MCF 10A (cell line): ENCODE results near the gene LCMT1. TPM values are rescaled to one million over a fixed set of nuclear protein-coding genes. Genes with fewer than 3 reads are reported as not detected.

ENCODE experiments used
- BruUV-seq: library from RNA; stranded (reverse); fragments of 400-500 nt; replicated peaks from 2 replicates; lab custom pipeline; 2021; lab: Mats Ljungman, UMichigan
- CTCF ChIA-PET: fragments of 300-600 bp; sonication (Branson Sonifier 250); formaldehyde crosslinking; extraction: SDS; loops from one replicate; lab custom pipeline; 2021; ENCODE audit warnings: antibody characterized with exemption, inconsistent platforms; lab: Yijun Ruan, JAX
- POLR2A ChIA-PET: fragments of 300-600, 350-650 bp; sonication (Branson Sonifier 250); formaldehyde crosslinking; extraction: SDS; loops from one replicate; lab custom pipeline; 2020; ENCODE audit warnings: antibody characterized with exemption, inconsistent platforms; lab: Yijun Ruan, JAX
- DNase-seq: peaks from one replicate; pipeline ENCODE4 v3.0.0-alpha.2; 2018; ENCODE audit not compliant: unreplicated experiment
- H3K27ac Mint-ChIP-seq: one replicate; pipeline ENCODE4 v1.8.0; 2022; ENCODE audit warnings: mild to moderate bottlenecking, low read depth, mixed read lengths; ENCODE audit not compliant: unreplicated experiment
- H3K27me3 Mint-ChIP-seq: one replicate; pipeline ENCODE4 v1.8.0; 2022; ENCODE audit warnings: mixed read lengths; ENCODE audit not compliant: insufficient read depth, unreplicated experiment
- H3K36me3 Mint-ChIP-seq: one replicate; pipeline ENCODE4 v1.8.0; 2022; ENCODE audit warnings: mild to moderate bottlenecking, moderate library complexity, mixed read lengths; ENCODE audit not compliant: insufficient read depth, unreplicated experiment
- H3K4me1 Mint-ChIP-seq: one replicate; pipeline ENCODE4 v1.8.0; 2022; ENCODE audit warnings: mixed read lengths; ENCODE audit not compliant: insufficient read depth, unreplicated experiment
- H3K4me3 Mint-ChIP-seq: one replicate; pipeline ENCODE4 v1.8.0; 2022; ENCODE audit warnings: mild to moderate bottlenecking, moderate library complexity, mixed read lengths; ENCODE audit not compliant: unreplicated experiment
- H3K9me3 Mint-ChIP-seq: one replicate; pipeline ENCODE4 v1.8.0; 2022; ENCODE audit warnings: mixed read lengths; ENCODE audit not compliant: unreplicated experiment
- intact Hi-C: fragments of 100-400 bp; cut with micrococcal nuclease; formaldehyde crosslinking; loops from 2 replicates; pipeline ENCODE4 v1.14.1; 2022
- total RNA-seq: library from RNA; stranded (reverse); gene quantifications from 2 replicates; pipeline ENCODE4 v1.2.3, GENCODE V29; 2022
- TF ChIP-seq, protein P1 (sequence below): fragments of 200-600 bp; IDR thresholded peaks from one replicate; pipeline ENCODE4 v1.8.0; 2022; ENCODE audit warnings: antibody characterized with exemption, mild to moderate bottlenecking; ENCODE audit not compliant: unreplicated experiment

The LCMT1 gene
- total RNA-seq, 1 experiment from 2014 or later: 36.3 TPM

GRCh38 chr16:25212636-25213035, 101.1 kb downstream of the LCMT1 start:
- no TSS peak for BruUV-seq
- POLR2A ChIA-PET: no interaction called here
- no peaks in the 10 kb centered on the region for H3K9me3 Mint-ChIP-seq
- CTCF ChIA-PET: interaction anchor here (0.6 to 1.7 kb wide), 2 partner anchors 13 to 233 kb away, joined by 3 to 5 read pairs; no protein-coding TSS in a partner anchor
- TF ChIP-seq, protein P1, sequence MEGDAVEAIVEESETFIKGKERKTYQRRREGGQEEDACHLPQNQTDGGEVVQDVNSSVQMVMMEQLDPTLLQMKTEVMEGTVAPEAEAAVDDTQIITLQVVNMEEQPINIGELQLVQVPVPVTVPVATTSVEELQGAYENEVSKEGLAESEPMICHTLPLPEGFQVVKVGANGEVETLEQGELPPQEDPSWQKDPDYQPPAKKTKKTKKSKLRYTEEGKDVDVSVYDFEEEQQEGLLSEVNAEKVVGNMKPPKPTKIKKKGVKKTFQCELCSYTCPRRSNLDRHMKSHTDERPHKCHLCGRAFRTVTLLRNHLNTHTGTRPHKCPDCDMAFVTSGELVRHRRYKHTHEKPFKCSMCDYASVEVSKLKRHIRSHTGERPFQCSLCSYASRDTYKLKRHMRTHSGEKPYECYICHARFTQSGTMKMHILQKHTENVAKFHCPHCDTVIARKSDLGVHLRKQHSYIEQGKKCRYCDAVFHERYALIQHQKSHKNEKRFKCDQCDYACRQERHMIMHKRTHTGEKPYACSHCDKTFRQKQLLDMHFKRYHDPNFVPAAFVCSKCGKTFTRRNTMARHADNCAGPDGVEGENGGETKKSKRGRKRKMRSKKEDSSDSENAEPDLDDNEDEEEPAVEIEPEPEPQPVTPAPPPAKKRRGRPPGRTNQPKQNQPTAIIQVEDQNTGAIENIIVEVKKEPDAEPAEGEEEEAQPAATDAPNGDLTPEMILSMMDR: no peak
- H3K27ac Mint-ChIP-seq: no peak overlapping the region
- H3K36me3 Mint-ChIP-seq: no peaks in the 10 kb centered on the region
- H3K27me3 Mint-ChIP-seq: peaks cover 22% of the 10 kb centered on the region
- intact Hi-C loops: no loop called here
- DNase-seq: no peak
- H3K4me1 Mint-ChIP-seq: no peaks in the 10 kb centered on the region
- no peak overlapping the region for H3K4me3 Mint-ChIP-seq

DNA sequence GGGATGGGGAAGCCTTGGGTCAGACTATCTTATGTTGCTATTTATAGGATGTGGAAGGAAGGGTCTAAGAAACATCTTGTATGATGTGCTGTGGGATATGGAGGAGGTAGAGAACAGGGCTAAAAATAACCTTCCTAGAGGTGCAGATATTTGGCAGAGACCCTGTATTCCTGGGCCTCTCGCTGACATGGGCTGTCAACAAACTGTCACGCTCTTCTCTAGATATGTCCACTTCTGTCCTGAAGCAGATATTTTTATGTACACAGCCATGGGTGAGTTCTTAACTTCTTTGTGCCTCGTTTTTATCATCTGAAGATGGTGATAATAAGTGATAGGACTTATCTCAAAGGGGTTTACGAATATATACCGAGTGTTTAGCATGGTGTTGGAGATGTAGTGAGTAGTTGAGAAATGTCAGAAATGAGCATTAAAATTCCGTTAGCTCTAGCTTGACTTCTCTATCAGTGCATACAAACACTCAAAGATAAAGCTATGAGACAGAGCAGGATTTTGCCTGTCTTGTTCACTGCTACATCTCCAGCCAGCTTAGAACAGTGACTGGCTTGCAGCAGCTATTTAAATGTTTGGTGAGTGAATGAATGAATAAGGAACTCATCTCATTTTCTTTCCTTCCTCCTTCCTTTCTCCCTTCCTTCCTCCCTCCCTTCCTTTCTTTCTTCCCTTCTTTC, 102.3 kb downstream of the LCMT1 start:
- POLR2A ChIA-PET: no interaction called here
- Mint-ChIP-seq H3K27ac (no peak overlapping the region), H3K4me1 (no peaks in the 10 kb centered on the region), H3K9me3 (no peaks in the 10 kb centered on the region), H3K36me3 (no peaks in the 10 kb centered on the region), H3K27me3 (peaks cover 31% of the 10 kb centered on the region), H3K4me3 (no peak overlapping the region)
- no TSS peak for BruUV-seq
- DNase-seq: no peak
- CTCF ChIA-PET: interaction anchor here (0.6 to 2.4 kb wide), 4 partner anchors 12 to 34 kb away, joined by 3 to 23 read pairs (median 6); no protein-coding TSS in a partner anchor
- intact Hi-C loops: no loop called here
- TF ChIP-seq, protein P1: no peak

GRCh38 chr16:25217112-25217511, 105.6 kb downstream of the LCMT1 start:
- POLR2A ChIA-PET: interaction anchor here (0.6 kb wide), 1 partner anchor 98 kb away, joined by 4 read pairs; no protein-coding TSS in a partner anchor
- no peak overlapping the region for H3K4me3 Mint-ChIP-seq
- CTCF ChIA-PET: interaction anchor here (0.6 to 11.5 kb wide), 3 partner anchors 9 to 91 kb away, joined by 5 to 95 read pairs (median 5); no protein-coding TSS in a partner anchor
- H3K4me1 Mint-ChIP-seq: no peaks in the 10 kb centered on the region
- TF ChIP-seq, protein P1: no peak
- DNase-seq: no peak
- H3K27ac Mint-ChIP-seq: no peak overlapping the region
- intact Hi-C loops: no loop called here
- peaks cover 31% of the 10 kb centered on the region for H3K27me3 Mint-ChIP-seq
- H3K36me3 Mint-ChIP-seq: peaks cover 6% of the 10 kb centered on the region
- BruUV-seq: no TSS peak
- no peaks in the 10 kb centered on the region for H3K9me3 Mint-ChIP-seq

GRCh38 chr16:25217921-25218320, 106.4 kb downstream of the LCMT1 start:
- Mint-ChIP-seq H3K9me3 (no peaks in the 10 kb centered on the region), H3K4me1 (no peaks in the 10 kb centered on the region), H3K36me3 (peaks cover 6% of the 10 kb centered on the region), H3K27ac (no peak overlapping the region), H3K4me3 (no peak overlapping the region), H3K27me3 (peaks cover 31% of the 10 kb centered on the region)
- intact Hi-C loops: no loop called here
- TF ChIP-seq, protein P1: no peak
- ChIA-PET POLR2A (interaction anchor here (0.6 kb wide), 1 partner anchor 98 kb away, joined by 4 read pairs; no protein-coding TSS in a partner anchor), CTCF (interaction anchor here (0.6 to 11.5 kb wide), 4 partner anchors 8 to 1417 kb away, joined by 3 to 95 read pairs (median 4); no protein-coding TSS in a partner anchor)
- no TSS peak for BruUV-seq
- no peak for DNase-seq
